Spinal cord (tissue), 10 donors: ENCODE data around the gene OSBPL9. TPM values are rescaled to one million over a fixed set of nuclear protein-coding genes. Genes with fewer than 3 reads are reported as not detected.
A peak's percentile ranks its signal among the peaks of the same experiment; 100 is the strongest.

ENCODE experiments used
- DNase-seq, 6 donors: peaks; one replicate each; pipeline versions ENCODE4 v3.0.0 to v3.0.0-alpha.2; 2013 to 2015; ENCODE audit warnings: low spot score in 6 of 6, low read depth in 4 of 6
- H3K27ac ChIP-seq: one replicate; pipeline ENCODE4 v1.5.1; 2013; ENCODE audit warnings: low read depth, low read length, control low read depth
- H3K27me3 ChIP-seq: one replicate; pipeline ENCODE4 v1.6.1; 2013; ENCODE audit warnings: low read length; ENCODE audit not compliant: control insufficient read depth, insufficient read depth
- H3K36me3 ChIP-seq: one replicate; pipeline ENCODE4 v1.6.1; 2013; ENCODE audit warnings: low read length; ENCODE audit not compliant: control insufficient read depth, insufficient read depth
- H3K4me1 ChIP-seq: one replicate; pipeline ENCODE4 v1.6.1; 2013; ENCODE audit warnings: low read length; ENCODE audit not compliant: control insufficient read depth, insufficient read depth
- H3K4me3 ChIP-seq: one replicate; pipeline ENCODE4 v1.5.1; 2013; ENCODE audit warnings: low read depth, low read length, control low read depth
- H3K9me3 ChIP-seq: one replicate; pipeline ENCODE4 v1.6.1; 2013; ENCODE audit warnings: low read length; ENCODE audit not compliant: control insufficient read depth, insufficient read depth
- WGBS: methylation state at CpG from one replicate; pipeline ENCODE4 v1.1.5; 2013; ENCODE audit warnings: missing lambda C conversion rate; ENCODE audit not compliant: insufficient coverage; 5-methylcytosine and 5-hydroxymethylcytosine counted together
- long read RNA-seq, 4 donors: transcript quantifications; one replicate each; lab custom pipeline, GENCODE V29; 2026
- polyA plus RNA-seq, 2 donors: library from polyadenylated mRNA; unstranded; fragments of 120-200 nt; gene quantifications; one replicate each; pipeline ENCODE4 v1.2.1, GENCODE V29; 2013; ENCODE audit not compliant: insufficient read length in 2 of 2
- total RNA-seq, 2 donors: library from RNA; depleted of rRNA in 1 of 2; stranded (reverse); fragments of 120-200 nt in 1 of 2; fragments of >200 nt in 1 of 2; gene quantifications; one replicate each; pipeline versions ENCODE4 v1.2.3 to v1.2.4, GENCODE V29; 2013 to 2014
- donor health status: healthy.

Gene OSBPL9
- 10 to 100 TPM; 92.7 to 96.2 TPM for total RNA-seq
- polyA plus RNA-seq, result 10 to 100 TPM; 73.6 to 76.3 TPM
- long read RNA-seq, donor 1, partial matches to known transcripts, result 172 of 191 reads
- long read RNA-seq, donor 1, other reads (novel, unspliced or antisense), result 12 of 191 reads
- long read RNA-seq, donor 2, partial matches to known transcripts, result 36 of 40 reads
- long read RNA-seq, donor 2, other reads (novel, unspliced or antisense), result 0 of 40 reads
- long read RNA-seq, donor 3, partial matches to known transcripts, result 73 of 81 reads
- long read RNA-seq, donor 3, other reads (novel, unspliced or antisense), result 5 of 81 reads
- long read RNA-seq, donor 4, partial matches to known transcripts, result 304 of 326 reads
- long read RNA-seq, donor 4, other reads (novel, unspliced or antisense), result 17 of 326 reads

- Histone ChIP-seq H3K9me3 (no peaks in the 10 kb centered on the region), H3K36me3 (no peaks in the 10 kb centered on the region), H3K4me3 (peak within 1 kb of the TSS; percentile 89), H3K27me3 (no peaks in the 10 kb centered on the region), H3K4me1 (peaks cover 7% of the 10 kb centered on the region), H3K27ac (peak within 1 kb of the TSS; percentile 91)
- peak; percentile 90 to 99 (median 94) for DNase-seq
- WGBS, result 0% methylated on average over 44 of the region's 45 CpGs
Observed at GRCh38 chr1:51616903-51617708, at the start of gene OSBPL9. TSS of gene OSBPL9 (plus strand) at chr1:51617092. CDS start at chr1:51617111, 19 bp downstream.

- no peaks in the 10 kb centered on the region for H3K9me3 ChIP-seq
- no peaks in the 10 kb centered on the region for H3K27me3 ChIP-seq
- H3K4me3 ChIP-seq, result no peak overlapping the region
- no peak overlapping the region for H3K27ac ChIP-seq
- DNase-seq, result no peak
- no peaks in the 10 kb centered on the region for H3K4me1 ChIP-seq
- no peaks in the 10 kb centered on the region for H3K36me3 ChIP-seq
Observed at GRCh38 chr1:51567653-51568052, 49.2 kb upstream of the OSBPL9 start.

- Histone ChIP-seq H3K27ac (no peak overlapping the region), H3K9me3 (no peaks in the 10 kb centered on the region), H3K27me3 (no peaks in the 10 kb centered on the region), H3K4me3 (no peak overlapping the region), H3K36me3 (no peaks in the 10 kb centered on the region), H3K4me1 (no peaks in the 10 kb centered on the region)
- 95% methylated on average over 4 of the region's 7 CpGs for WGBS
- no peak for DNase-seq
Observed at GRCh38 chr1:51568231-51568935, 48.5 kb upstream of the OSBPL9 start.

GRCh38 chr1:51569284-51570062, 47.4 kb upstream of the OSBPL9 start:
- no peaks in the 10 kb centered on the region for H3K9me3 ChIP-seq
- DNase-seq, result peak in 2 of 6 donors; percentile 8 to 28
- WGBS, result 48% methylated on average over 3 of the region's 4 CpGs
- no peaks in the 10 kb centered on the region for H3K4me1 ChIP-seq
- no peaks in the 10 kb centered on the region for H3K36me3 ChIP-seq
- H3K27me3 ChIP-seq, result no peaks in the 10 kb centered on the region
- no peak overlapping the region for H3K4me3 ChIP-seq
- no peak overlapping the region for H3K27ac ChIP-seq

- Histone ChIP-seq H3K4me3 (no peak overlapping the region), H3K27ac (no peak overlapping the region)
- 90% methylated on average over 2 of the region's 4 CpGs for WGBS
Observed at GRCh38 chr1:51570063-51570710, 46.7 kb upstream of the OSBPL9 start.

GRCh38 chr1:51572365-51572764, 44.5 kb upstream of the OSBPL9 start:
- WGBS, result no CpG with 5 or more reads among the region's 4 CpGs
- Histone ChIP-seq H3K9me3 (no peaks in the 10 kb centered on the region), H3K27ac (no peak overlapping the region), H3K36me3 (no peaks in the 10 kb centered on the region), H3K27me3 (no peaks in the 10 kb centered on the region), H3K4me3 (no peak overlapping the region), H3K4me1 (peaks cover 6% of the 10 kb centered on the region)
- no peak for DNase-seq

More at GRCh38 chr1:51570063-51570710, 46.7 kb upstream of the OSBPL9 start:
- DNase-seq, result peak in 1 of 6 donors; percentile 6
- H3K36me3 ChIP-seq, result no peaks in the 10 kb centered on the region
- H3K9me3 ChIP-seq, result no peaks in the 10 kb centered on the region
- H3K27me3 ChIP-seq, result no peaks in the 10 kb centered on the region
- peaks cover 4% of the 10 kb centered on the region for H3K4me1 ChIP-seq

GRCh38 chr1:51574796-51575195, 42.1 kb upstream of the OSBPL9 start:
- DNase-seq, result peak in 3 of 6 donors; percentile 14 to 55 (median 45)
- Histone ChIP-seq H3K4me3 (no peak overlapping the region), H3K9me3 (no peaks in the 10 kb centered on the region), H3K27me3 (no peaks in the 10 kb centered on the region), H3K36me3 (no peaks in the 10 kb centered on the region), H3K27ac (no peak overlapping the region), H3K4me1 (peaks cover 6% of the 10 kb centered on the region)

GRCh38 chr1:51575406-51576084, 41.3 kb upstream of the OSBPL9 start:
- no peaks in the 10 kb centered on the region for H3K36me3 ChIP-seq
- no peak overlapping the region for H3K27ac ChIP-seq
- no peak overlapping the region for H3K4me3 ChIP-seq
- no peaks in the 10 kb centered on the region for H3K27me3 ChIP-seq
- DNase-seq, result no peak
- WGBS, result 88% methylated on average over 5 of the region's 8 CpGs
- H3K4me1 ChIP-seq, result peaks cover 6% of the 10 kb centered on the region
- H3K9me3 ChIP-seq, result no peaks in the 10 kb centered on the region
